Measurements from ENCODE around the gene HS1BP3.

HS1BP3 gene

DNA sequence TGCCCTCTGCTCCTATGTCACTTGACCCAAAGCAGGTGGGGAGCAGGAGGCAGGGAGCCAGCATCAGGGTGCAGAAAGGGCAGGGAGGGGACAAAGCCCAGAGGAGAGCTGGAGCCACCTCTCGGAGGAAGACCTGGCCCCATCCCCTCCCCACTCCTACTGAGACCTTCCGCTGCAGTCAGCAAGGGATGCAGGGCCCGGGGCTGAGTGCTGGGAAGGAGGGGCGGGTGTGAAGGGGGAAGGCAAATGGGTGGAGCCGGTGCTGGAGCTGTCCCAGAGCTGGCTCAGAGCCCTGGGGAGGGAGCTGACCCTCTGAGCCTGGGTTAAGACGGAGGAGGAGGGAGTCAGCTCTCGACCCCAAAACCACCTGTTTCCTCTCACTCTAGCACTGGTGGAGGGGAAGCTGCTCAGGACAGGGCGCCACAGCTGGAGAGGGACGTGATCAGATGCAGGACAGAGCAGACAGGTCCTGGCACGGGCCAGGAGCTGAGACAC lies 33.8 kb downstream of the HS1BP3 start:
- DNase-seq (ENCODE audit: low read depth) = no peak

DNA sequence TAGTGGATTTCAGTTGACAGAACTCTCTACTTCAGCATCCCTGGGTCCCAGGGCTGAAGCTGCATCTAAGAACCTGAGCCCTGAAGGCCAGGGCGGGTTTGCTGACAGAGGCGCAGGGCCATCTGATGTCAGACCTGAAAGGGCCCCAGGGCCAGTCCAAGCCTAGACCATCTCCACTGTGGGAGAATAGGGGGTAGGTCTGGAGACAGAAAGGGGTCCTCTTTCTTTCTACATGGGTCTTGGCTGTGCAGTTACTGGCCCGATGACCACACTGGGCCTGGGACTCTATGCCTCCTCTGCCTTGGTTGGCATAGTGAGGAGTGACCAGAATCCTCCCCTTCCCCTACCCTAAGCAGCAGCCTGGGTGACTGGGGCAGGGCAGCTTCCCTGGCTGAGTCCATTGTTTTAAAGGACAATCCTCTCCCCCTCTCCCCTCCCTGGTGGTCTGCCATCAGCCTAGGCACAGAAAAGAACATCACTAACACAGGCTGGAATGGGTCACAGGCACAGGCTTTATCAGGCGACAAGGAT lies 34.5 kb downstream of the HS1BP3 start:
- no peak for DNase-seq (ENCODE audit: low read depth)

DNA sequence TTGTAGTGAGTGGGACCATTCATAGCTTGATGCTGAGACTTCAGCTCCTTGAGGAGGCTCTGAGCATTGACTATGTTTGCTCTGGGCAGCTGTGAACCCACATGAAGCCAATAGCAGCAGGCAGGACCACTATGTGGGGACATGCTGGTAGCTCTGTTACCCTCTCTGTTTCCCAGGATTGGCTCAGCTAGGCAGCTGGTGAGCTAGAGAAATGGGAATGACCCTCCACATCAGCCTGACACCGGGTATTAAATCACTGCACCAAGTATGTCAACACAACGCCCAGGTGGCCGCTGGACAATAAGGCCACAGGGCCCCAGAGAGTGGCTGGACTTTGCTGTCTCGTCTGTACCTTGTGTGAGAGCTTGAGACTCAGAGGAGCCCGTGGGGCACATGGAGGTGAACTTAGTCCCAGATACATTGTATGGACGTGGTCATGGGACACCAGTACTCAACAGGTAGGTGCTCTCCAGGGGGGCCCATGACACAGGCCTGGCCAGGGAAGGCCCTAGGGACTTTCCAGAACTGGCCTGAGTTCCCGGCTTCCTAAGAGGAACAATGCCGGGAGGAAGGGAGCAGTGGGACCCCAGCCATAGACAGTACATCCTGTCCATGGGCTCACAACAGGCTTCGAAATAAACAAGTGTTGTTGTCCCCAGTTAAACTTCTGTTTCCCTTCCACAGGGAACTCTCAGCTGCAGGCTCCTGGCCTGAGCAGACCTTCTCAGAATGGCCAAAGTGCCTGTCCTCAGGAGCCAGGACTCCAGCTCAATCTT lies 35.2 kb downstream of the HS1BP3 start:
- DNase-seq (ENCODE audit: low read depth) = no peak

DNA sequence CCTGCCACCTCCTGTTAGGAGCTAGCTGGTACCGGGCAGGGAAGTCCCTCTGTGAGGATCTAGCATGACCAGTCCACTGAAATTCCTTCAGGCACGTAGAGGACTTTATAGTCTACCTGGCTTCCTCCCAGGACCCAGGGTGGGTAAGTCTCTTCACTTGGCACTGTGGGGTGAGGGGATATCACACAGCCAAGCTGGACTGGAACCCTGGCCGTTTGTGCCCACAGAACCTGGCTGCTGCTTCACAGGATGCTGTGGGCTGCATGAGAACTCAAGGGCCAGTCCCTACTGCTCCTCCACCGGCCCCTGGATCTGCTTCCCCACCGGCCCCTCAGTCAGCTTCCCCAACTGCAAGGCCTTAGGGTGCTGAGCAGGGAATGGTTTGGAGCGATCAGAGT lies 35.8 kb downstream of the HS1BP3 start:
- no peak for DNase-seq (ENCODE audit: low read depth)

DNA sequence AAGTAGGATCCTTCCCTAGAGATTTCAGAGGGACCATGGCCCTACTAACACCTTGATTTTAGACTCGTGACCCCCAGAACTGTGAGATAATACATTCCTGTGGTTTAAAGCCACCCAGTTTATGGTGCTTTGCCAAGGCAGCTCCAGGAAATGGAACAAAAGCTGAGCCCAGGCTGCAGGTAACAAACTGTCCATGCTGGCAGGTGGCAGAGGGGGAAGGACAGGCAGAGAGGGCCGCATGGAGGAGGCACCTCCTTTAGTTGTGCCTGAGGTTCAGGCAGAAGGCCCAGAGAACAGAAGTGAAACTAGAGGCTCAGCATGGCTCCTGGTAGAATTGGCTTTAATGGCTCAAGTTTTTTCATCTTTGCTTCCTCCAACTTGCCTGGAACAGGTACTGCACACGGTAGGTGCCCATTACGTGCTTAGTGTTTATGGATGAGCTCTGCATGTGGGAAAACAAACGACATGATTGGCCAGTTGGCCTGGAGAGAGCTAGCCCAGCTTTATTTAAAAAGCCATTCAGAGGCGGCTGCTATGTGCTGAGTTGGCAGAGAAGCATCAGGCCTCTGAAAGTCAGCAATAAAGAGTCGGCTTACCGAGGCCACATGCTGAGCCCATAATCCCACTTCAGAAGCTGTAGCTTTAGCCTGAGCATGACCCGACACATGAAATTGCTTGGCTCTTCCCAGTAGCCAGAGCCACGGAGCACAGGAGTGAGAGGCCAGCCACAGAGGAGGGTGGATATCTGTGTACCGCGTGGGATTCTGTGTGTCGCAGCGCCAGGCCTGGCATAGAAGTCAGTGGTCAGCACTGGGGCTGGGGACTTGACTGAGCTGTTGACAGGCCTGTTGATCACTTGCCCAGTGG lies 36.5 kb downstream of the HS1BP3 start:
- no peak for DNase-seq (ENCODE audit: low read depth)

DNA sequence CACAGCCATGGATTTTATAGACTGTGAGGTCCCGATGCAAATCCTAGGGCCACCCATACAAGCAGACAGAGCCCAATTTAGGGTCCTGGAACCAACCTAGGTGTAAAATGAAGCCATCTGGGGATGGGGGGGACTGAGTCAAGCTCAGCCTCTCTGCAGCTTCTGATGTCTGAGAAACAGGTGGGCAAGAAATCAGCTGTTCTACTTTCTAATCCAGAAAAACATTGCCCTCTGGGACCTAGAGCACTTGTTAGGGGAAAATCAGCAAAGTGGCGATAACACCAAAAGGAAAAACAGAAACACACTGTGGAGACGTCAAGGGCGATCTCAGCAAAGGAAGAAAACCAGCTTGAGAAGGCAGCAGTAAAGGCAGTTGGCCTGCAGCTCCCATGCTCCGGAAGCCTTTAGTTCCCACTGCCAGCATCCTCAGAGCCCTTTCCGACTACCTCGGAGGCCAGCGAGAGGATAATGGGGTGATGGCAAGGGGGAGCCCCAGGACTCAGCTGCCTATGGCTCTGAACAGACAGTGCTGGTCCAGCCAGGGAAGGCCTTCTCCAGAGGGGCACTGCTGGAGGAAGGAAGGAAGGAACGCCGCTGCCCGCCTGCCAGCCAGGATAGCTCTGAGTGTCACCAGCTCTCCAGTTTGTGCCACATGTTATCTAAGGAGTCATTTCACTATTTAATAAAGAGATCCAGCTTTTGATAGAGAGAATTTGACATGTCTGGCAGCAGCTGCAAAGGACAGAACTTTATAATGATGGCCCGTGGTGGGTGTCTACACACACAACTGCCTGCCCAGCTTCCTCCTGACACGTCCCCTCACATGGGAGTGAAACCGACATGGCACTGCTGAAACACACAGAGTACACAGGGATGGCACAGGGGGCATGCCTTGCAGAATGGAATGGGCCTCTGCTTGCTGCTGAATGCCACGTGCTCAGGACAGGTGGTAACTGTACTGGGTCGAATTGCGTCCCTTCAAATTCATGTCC lies 37.7 kb downstream of the HS1BP3 start:
- DNase-seq (ENCODE audit: low read depth) = no peak

DNA sequence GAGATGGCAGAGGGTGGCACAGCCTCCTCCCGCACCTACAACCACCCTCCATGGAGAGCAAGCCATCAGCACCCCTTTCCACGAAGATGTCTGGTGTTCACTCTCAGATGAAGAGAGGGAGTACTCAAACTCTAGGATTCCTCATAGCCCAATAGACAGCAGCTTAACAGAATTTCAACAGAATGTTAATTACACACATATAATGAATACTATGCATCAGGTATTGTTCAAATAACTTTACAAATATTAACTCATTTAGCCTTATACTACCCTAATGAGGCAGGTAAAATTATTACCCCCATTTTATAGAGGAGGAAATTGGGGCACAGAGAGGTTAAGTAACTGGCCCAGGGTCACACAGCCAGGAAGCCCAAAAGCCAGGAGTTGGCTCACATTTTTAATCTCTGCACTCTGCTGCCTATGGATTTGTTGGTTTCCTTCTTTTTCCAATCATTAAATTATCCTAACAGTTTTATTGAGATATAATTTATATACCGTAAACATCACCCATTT lies 39.0 kb downstream of the HS1BP3 start:
- DNase-seq (ENCODE audit: low read depth) = no peak

DNA sequence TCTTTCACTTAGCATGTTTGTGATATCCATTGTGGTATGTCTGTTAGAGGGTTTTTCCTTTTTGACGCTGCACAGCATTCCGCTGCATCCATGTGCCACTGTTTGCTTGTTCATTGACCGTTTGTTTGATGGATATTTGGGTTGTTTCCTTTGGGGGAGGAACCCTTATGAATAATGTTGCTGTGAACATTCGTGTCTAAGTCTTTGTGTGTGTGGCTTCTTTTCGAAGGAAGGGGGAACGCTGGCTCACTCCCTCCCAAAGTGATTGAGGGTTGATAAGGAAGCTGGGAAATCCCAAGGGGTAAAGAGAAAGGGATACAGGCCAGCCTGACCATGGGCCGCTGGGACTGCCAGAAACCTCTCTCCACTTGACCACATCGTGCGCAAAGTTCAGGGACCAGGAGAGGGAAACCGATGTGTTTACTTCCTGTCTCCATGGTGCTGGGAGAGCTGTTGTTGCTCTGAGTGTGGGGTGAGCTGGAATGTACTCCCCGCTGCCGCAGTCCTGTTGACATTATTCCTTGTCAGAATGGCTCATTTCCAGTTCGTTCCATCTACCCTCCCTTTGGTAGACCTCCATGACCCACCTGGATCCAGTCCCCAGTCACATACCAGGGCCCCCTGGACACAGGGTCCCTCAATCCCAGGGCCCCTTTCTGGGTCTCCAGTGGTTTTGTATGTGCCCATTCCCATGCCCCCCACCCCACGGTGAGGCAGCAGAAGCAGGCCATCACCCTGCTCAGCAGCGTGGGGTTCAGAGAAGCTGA lies 39.6 kb downstream of the HS1BP3 start:
- no peak for DNase-seq (ENCODE audit: low read depth)

DNA sequence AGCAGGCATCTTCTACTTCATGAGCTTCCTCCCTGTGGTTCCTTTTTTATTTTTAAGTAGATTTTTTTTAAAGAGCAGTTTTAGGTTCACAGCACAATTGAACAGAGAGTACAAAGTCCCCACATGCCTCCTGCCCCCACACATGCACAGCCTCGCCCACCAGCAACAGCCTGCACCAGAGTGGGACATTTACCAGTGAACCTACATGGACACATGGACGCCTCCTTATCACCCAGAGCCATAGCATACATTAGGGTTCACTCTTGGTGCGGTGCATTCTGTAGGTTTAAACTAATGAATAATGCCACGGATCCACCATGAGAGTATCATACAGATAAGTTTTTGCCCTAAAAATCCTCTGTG lies 40.9 kb downstream of the HS1BP3 start:
- no peak for DNase-seq (ENCODE audit: low read depth)

DNA sequence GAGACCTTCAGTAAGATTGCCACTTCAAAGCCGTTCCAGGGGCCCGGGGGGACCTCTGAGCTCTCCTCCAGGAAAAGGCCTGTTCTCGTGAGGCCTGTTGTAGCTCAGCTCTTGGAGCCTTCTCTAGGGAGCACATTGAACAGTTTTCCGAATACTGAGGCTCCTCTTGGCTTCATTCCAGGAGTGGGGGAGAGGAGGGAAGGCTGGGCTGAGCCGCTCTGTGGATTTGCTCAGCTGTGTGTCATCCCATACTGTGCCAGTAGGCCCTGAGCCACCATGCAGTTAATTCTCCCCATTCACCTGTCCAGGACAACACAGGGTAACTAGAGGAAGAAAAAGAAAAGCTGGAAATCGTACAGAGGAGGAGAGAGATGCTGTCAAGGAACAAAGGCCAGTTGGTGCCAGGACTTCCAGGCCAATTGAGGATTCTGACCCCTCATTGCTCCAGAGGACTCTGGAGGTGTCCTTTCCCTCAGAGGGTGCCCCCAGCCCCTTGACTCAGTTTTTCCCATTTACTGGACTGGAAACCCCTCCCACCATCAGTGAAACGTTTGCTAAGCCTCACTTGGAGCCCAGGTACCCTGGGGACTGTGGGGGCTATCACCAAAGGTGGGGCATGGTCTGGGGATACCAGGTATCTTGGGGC lies 41.4 kb downstream of the HS1BP3 start:
- DNase-seq (ENCODE audit: low read depth) = no peak

DNA sequence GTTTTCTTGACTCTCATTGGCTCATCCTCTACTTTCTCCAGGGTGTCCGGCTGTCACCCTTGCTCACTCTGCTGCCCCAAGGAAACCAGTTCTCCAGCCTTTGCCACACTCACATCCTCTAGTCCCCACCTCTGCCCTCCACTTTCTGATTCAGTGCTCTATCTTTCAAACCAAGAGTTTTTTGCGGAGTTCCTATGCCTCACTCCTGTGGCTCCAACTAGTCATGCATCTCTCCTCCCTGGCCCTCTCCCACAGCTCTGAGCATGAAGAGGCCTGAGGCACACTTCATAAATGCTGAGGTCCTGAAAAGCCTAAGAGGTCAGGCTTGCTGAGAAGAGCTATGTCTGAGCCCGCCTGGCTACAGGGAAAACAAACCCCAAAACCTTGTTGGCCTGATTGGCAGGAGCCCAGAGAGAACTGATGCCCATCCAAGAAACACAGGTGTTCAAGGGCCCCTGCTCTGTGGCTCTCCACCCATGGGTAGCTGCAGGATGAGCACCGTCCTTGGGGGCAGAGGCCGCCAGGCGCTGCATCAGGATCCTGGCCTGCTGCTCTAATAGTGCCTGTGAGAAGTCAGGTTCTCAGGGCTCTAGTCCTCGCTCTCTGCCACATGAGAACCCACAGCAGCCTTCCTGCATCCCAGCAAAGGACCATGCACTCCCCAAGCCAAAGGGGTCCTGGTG lies 42.1 kb downstream of the HS1BP3 start:
- DNase-seq (ENCODE audit: low read depth) = no peak

DNA sequence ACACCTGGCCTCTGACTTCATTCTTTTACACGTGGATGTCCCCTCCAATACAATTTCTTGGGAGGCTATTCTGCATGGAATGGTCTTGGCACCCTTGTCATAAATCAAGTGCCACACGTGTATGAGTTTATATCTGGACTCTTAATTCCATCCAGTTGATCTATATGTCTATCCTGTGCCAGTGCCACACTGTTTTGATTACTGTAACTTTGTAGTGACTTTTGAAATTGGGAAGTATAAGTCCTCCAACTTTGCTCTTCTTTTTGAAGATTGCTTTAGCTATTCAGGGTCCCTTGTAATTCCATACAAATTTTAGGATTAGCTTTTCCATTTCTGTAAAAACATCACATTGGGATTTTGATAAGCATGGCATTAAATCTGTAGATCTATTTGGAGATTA lies 43.5 kb downstream of the HS1BP3 start:
- no peak for DNase-seq (ENCODE audit: low read depth)

DNA sequence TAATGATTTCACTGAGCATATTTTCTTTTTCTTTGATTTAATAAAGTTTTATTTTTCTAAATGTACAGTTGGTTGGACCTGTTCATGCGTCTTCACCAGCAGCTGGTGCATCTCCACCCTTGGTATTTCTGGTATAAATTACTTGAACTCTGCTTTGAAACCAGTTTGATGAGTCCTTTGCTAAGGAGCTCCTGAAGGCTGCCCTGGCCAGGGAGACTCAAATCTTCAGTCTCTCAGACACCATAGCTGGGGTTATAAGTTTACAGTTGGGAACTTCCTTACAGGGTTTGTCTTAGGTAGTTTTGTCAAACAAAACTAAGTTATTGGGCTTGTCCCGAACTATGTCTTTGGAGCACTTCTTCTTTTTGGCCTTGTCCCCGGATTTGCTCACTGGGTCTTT lies 44.7 kb downstream of the HS1BP3 start:
- no peak for DNase-seq (ENCODE audit: low read depth)

DNA sequence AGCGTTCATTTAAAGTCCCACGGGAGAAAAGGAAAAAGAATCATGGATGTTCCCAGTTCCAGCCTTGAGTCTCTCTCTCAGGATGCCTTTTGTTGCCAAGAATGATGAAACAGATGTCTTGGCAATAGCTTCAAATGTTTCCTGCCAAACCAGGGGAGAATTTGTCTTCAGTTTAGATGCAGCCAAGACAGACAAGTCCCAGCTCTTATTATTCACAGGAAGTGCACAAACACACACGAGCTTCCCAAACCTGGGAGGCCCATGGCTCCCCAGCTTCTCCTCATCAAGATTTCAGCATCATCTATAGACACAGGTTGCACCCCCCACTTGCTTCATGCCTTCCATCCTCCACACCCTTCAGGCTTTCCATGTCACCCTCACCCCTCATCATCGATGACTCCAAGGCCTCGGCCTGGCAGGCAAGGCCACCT lies 45.9 kb downstream of the HS1BP3 start:
- DNase-seq (ENCODE audit: low read depth) = no peak

DNA sequence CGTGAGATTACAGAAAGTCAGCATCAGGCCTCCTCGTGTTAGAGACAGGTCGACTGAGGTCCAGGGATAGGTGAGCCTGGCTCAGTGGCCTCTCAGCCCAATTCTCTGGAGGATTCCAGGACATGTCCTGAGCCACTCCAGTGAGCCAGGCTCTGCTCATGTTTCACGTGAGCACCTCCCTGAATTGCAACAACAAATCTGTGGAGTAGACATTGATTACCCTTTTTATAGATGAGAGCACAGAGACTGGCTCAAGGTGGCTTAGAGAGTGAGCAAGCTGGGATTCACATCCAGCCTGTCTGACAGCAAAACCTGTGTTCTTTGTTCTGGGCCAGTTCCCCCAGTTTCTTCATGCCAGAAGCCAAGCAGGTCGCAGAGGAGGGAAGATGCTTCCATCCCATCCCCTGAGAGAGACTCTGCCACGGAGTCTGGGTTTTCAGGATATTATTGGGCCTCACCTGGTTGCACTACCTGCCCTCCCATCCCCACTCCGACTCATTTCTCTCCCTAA lies 46.4 kb downstream of the HS1BP3 start:
- no peak for DNase-seq (ENCODE audit: low read depth)

DNA sequence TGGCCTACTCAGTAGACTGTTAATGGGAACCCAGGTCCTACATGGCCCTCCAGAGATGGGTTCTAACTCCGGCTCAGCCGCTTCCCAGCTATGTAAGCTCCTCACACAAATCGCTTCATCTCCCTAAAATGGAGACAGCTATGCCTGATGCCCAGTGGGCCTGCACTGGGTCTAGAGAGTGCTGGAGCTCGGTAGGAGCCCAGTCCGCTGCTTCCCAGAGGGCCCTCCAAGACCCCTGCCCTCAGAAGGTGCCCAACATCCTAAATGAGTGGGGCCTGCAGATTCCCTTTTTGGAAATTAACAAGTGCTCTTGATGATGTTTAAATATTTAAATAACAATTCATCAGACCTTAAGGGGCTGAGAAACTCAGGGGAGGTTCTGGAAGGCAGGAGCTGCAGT lies 47.1 kb downstream of the HS1BP3 start:
- no peak for DNase-seq (ENCODE audit: low read depth)

DNA sequence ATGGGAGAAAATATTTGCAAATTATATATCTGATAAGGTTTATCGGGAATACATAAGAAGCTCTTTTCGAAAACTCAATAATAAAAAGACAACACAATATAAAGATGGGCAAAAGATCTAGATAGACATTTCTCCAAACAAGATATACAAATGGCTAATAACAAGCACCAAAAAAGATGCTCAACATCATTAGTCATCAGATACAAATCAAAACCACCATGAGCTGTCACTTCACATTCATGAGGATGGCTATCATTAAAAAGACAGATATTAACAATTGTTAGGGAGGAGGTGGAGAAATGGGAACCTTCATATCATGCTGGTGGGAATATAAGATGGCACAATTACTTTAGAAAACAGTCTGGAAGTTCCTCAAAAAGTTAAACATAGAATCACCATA lies 48.1 kb downstream of the HS1BP3 start:
- DNase-seq (ENCODE audit: low read depth) = no peak

DNA sequence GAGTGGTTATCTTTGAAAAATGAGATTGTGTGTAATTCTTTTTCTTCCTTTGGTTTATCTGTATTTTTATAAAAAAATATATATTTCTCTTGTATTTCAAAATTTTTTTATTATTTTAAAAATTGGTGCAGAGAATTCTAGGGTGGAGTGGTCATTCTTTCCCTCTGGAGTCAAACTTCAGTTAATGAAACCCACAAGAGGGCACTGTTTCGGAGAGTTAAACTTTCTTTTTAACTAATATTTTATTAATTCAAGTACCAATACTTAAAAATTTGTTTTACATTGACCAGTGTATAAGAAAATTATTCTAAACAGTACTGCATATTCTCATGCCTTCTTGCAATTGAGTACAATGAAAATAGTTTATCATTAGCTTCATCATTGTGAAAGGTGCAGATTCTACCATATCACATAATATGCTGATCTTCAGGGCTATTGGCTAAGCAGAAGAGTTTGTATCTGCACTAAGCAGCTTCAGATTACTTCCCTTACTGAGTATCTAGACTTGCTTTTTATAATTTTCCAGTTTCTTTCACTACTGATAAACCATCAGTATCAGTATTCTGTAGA lies 50.1 kb downstream of the HS1BP3 start:
- no peak for DNase-seq (ENCODE audit: low read depth)

DNA sequence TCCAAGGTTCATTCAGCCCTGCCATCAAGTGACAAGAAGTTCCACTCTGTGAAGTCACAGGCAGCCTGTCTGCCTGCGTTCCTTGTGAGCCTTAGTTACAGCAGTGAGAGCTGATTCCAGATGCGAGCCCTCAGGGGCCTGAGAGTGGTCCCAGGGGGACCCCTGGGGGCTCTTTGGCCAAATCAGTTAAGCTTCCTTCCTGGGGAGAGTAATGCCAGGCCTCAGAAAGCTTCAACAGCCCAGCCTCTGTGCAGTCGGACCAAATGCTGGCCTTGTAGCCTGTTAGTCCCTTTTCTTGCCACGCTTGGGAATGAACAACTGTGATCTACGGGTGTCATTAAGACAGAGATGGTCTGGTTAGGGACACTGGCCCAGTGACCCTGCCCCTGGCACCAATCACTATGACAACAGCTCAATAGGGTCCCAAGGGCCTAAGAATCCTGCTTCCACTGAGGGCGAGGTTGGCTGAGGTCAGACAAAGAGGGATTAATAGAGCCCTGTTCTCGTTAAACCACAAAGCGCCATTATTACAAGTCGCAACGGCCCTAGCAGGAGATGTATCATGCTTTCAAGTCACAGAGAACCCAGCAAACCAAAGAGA lies 50.9 kb downstream of the HS1BP3 start:
- DNase-seq (ENCODE audit: low read depth) = no peak

Measured in activated T-cell treated with anti-CD3 and anti-CD28 coated beads for 24 hours (primary cell).